VCaP (cell line): ENCODE data around the gene VTI1B.

Experiments
- H3K27ac ChIP-seq: fragments of 450-650 bp; 2 replicates; pipeline ENCODE4 v1.5.1; 2017
- CTCF ChIP-seq: fragments of 450-650 bp; conservative IDR thresholded peaks from 2 replicates; pipeline ENCODE4 v1.5.1; 2017; ENCODE audit warnings: mild to moderate bottlenecking, moderate library complexity

The VTI1B gene

GRCh38 chr14:67650694-67651093, 23.7 kb downstream of the VTI1B start:
- H3K27ac ChIP-seq = no peak overlapping the region
- TF ChIP-seq CTCF = no peak

- TF ChIP-seq CTCF = no peak
- no peak overlapping the region for H3K27ac ChIP-seq
These were observed 24.3 kb downstream of the VTI1B start for GRCh38 chr14:67650151-67650550.

- no peak for TF ChIP-seq CTCF
- no peak overlapping the region for H3K27ac ChIP-seq
These were observed 28.3 kb downstream of the VTI1B start for GRCh38 chr14:67646131-67646530.

GRCh38 chr14:67645414-67645813, 29.0 kb downstream of the VTI1B start:
- TF ChIP-seq CTCF = no peak

GRCh38 chr14:67644428-67644827, 30.0 kb downstream of the VTI1B start:
- no peak overlapping the region for H3K27ac ChIP-seq
- TF ChIP-seq CTCF = no peak

More at GRCh38 chr14:67645414-67645813, 29.0 kb downstream of the VTI1B start:
- H3K27ac ChIP-seq = no peak overlapping the region

- no peak overlapping the region for H3K27ac ChIP-seq
- no peak for TF ChIP-seq CTCF
These were observed 30.7 kb downstream of the VTI1B start for GRCh38 chr14:67643713-67644112.

- H3K27ac ChIP-seq = no peak overlapping the region; the same call in 1 of the 2 replicates
- no peak for TF ChIP-seq CTCF
These were observed 32.3 kb downstream of the VTI1B start for GRCh38 chr14:67641902-67642749.
